Glutamatergic neuron (in vitro differentiated cells): Measurements from ENCODE around the gene MGMT. TPM values are rescaled to one million over a fixed set of nuclear protein-coding genes. Genes with fewer than 3 reads are reported as not detected.

Source experiments
- DNase-seq: peaks from one replicate; pipeline ENCODE4 v3.0.0; 2022
- H3K27ac Mint-ChIP-seq: one replicate; pipeline ENCODE4 v1.8.0; 2020; ENCODE audit warnings: mild to moderate bottlenecking, mixed read lengths, inconsistent platforms; ENCODE audit not compliant: unreplicated experiment
- H3K27me3 Mint-ChIP-seq: one replicate; pipeline ENCODE4 v1.8.0; 2020; ENCODE audit warnings: mild to moderate bottlenecking, moderate library complexity, mixed read lengths, inconsistent platforms; ENCODE audit not compliant: unreplicated experiment
- H3K36me3 Mint-ChIP-seq: one replicate; pipeline ENCODE4 v1.8.0; 2020; ENCODE audit warnings: mild to moderate bottlenecking, mixed read lengths, inconsistent platforms; ENCODE audit not compliant: unreplicated experiment
- H3K4me1 Mint-ChIP-seq: one replicate; pipeline ENCODE4 v1.8.0; 2020; ENCODE audit warnings: mild to moderate bottlenecking, low read depth, mixed read lengths, inconsistent platforms; ENCODE audit not compliant: unreplicated experiment
- H3K4me3 Mint-ChIP-seq: one replicate; pipeline ENCODE4 v1.8.0; 2020; ENCODE audit warnings: mild to moderate bottlenecking, mixed read lengths, inconsistent platforms; ENCODE audit not compliant: unreplicated experiment
- H3K9me3 Mint-ChIP-seq: one replicate; pipeline ENCODE4 v1.8.0; 2020; ENCODE audit warnings: mild to moderate bottlenecking, moderate library complexity, mixed read lengths, inconsistent platforms; ENCODE audit not compliant: unreplicated experiment
- total RNA-seq: library from RNA; stranded (reverse); fragmentation: NEBNext Ultra II Directional; extraction: Animal tissue kit (Norgen Biotek cat#: 25700); gene quantifications from one replicate; pipeline ENCODE4 v1.2.1, GENCODE V29; 2021; ENCODE audit not compliant: unreplicated experiment
- TF ChIP-seq, protein P1 (sequence below): fragments of 200-600 bp; sonication (generic); IDR thresholded peaks from one replicate; pipeline ENCODE4 v1.5.0; 2021; ENCODE audit not compliant: partially characterized antibody, unreplicated experiment

Gene MGMT
- total RNA-seq, 1 donor from 2014 or later: 15.9 TPM

DNA sequence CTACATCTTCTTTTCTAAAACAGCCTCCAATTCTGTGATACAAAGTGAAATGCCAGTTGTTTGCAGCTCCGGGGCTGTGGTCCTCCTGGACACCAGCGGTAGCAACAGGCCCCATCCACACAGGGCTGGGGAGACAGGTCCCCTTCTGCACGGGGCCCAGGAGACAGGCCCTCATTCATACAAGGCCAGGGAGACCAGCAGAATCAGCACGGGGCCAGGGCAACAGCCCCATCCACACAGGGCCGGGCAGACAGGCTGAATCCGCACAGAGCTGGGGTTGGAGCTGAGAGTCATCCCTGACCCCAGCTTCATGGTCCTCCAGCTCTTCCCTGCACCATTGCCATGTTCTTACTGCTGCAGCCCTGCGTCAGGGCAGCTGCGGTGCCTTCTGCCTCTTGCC is 238.6 kb downstream of the MGMT start:
- Mint-ChIP-seq H3K9me3 (no peaks in the 10 kb centered on the region), H3K36me3 (peaks cover 4% of the 10 kb centered on the region), H3K27ac (no peak overlapping the region), H3K4me1 (peaks cover 4% of the 10 kb centered on the region), H3K4me3 (no peak overlapping the region), H3K27me3 (no peaks in the 10 kb centered on the region)
- TF ChIP-seq, protein P1, sequence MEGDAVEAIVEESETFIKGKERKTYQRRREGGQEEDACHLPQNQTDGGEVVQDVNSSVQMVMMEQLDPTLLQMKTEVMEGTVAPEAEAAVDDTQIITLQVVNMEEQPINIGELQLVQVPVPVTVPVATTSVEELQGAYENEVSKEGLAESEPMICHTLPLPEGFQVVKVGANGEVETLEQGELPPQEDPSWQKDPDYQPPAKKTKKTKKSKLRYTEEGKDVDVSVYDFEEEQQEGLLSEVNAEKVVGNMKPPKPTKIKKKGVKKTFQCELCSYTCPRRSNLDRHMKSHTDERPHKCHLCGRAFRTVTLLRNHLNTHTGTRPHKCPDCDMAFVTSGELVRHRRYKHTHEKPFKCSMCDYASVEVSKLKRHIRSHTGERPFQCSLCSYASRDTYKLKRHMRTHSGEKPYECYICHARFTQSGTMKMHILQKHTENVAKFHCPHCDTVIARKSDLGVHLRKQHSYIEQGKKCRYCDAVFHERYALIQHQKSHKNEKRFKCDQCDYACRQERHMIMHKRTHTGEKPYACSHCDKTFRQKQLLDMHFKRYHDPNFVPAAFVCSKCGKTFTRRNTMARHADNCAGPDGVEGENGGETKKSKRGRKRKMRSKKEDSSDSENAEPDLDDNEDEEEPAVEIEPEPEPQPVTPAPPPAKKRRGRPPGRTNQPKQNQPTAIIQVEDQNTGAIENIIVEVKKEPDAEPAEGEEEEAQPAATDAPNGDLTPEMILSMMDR: no peak
- DNase-seq: no peak

DNA sequence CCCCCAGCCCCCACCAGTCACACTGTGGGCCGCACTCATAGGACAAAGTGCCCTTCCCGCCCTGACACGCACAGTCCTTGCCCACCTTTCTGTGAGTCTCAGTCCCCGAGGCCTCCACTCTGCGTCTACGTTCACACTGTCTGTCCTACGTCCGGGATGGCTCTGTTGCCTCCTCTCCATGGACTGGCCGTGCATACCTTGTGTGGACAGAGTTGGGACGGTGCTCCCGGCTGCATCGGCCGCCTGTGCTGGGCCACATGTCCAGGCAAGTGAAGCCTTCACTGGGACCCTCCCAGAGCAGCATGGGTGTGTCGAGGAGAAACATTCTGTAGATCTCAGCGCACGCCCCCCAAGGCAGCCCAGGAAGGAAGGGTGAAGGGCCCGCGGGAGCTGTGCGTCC is 239.0 kb downstream of the MGMT start:
- no peaks in the 10 kb centered on the region for H3K9me3 Mint-ChIP-seq
- no peak for DNase-seq
- no peaks in the 10 kb centered on the region for H3K27me3 Mint-ChIP-seq
- peaks cover 6% of the 10 kb centered on the region for H3K4me1 Mint-ChIP-seq
- H3K4me3 Mint-ChIP-seq: no peak overlapping the region
- peaks cover 4% of the 10 kb centered on the region for H3K36me3 Mint-ChIP-seq
- H3K27ac Mint-ChIP-seq: no peak overlapping the region
- TF ChIP-seq, protein P1: no peak

- H3K27ac Mint-ChIP-seq: no peak overlapping the region
- TF ChIP-seq, protein P1: no peak
- peaks cover 2% of the 10 kb centered on the region for H3K36me3 Mint-ChIP-seq
- H3K27me3 Mint-ChIP-seq: no peaks in the 10 kb centered on the region
- no peak overlapping the region for H3K4me3 Mint-ChIP-seq
- H3K4me1 Mint-ChIP-seq: peaks cover 10% of the 10 kb centered on the region
- no peak for DNase-seq
- H3K9me3 Mint-ChIP-seq: no peaks in the 10 kb centered on the region
These were observed 239.5 kb downstream of the MGMT start for GRCh38 chr10:129706523-129706922.

- H3K27ac Mint-ChIP-seq: no peak overlapping the region
- peaks cover 12% of the 10 kb centered on the region for H3K4me1 Mint-ChIP-seq
- H3K36me3 Mint-ChIP-seq: no peaks in the 10 kb centered on the region
- DNase-seq: no peak
- TF ChIP-seq, protein P1: no peak
- H3K27me3 Mint-ChIP-seq: no peaks in the 10 kb centered on the region
- H3K9me3 Mint-ChIP-seq: no peaks in the 10 kb centered on the region
- H3K4me3 Mint-ChIP-seq: no peak overlapping the region
These were observed 240.7 kb downstream of the MGMT start for GRCh38 chr10:129707406-129708388.

DNA sequence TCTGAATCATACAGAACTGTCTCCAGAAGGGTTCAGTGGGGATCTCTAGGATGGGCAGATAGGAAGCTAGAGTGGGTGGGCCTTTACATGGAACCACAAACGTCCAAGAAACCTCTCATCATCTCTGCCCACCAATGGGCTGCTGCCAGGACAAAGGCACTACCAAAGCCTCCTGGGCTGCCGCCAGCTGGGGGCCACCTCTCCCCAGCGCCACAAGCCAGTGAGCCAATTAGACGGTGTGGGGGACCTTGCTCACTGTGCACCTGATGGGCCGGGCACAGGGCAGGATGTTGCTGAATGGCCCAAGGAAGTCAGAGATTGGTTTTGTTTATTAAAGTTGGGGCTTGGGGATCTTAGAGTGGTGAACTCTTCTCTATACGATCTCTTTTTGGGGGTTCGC is 242.1 kb downstream of the MGMT start:
- Mint-ChIP-seq H3K4me3 (no peak overlapping the region), H3K27me3 (peaks cover 1% of the 10 kb centered on the region), H3K27ac (no peak overlapping the region), H3K4me1 (peaks cover 14% of the 10 kb centered on the region), H3K9me3 (no peaks in the 10 kb centered on the region), H3K36me3 (no peaks in the 10 kb centered on the region)
- DNase-seq: no peak
- TF ChIP-seq, protein P1: no peak
